GM19372 (cell line): ENCODE data around the gene TRIM72.
"Not testable (repeated sequence)": the region's sequence is repeated elsewhere in the genome, so short reads cannot be mapped to it uniquely, and the experiment has no call there.

ENCODE experiments used
- ATAC-seq: cut with Tn5 transposase; IDR thresholded peaks from one replicate; pipeline ENCODE4 v1.9.1; 2021; ENCODE audit warnings: mild to moderate bottlenecking, low read depth, moderate library complexity; ENCODE audit not compliant: unreplicated experiment

TRIM72 gene

GRCh38 chr16:31277659-31278260 is 63.8 kb downstream of the TRIM72 start:
- ATAC-seq: no peak

- ATAC-seq: not testable (repeated sequence)
These were observed 64.9 kb downstream of the TRIM72 start for GRCh38 chr16:31278853-31279252.
